Measurements from ENCODE around the gene ATAD3A.

GRCh38 chr1:1554926-1555915, 43.3 kb downstream of the ATAD3A start:
- TF ChIP-seq POLR2A (IDR thresholded peaks at IDR 0.05) (no peak), CTCF (IDR thresholded peaks at IDR 0.05) (no peak)
